ENCODE data around the gene OSBPL6. TPM values are rescaled to one million over a fixed set of nuclear protein-coding genes. Genes with fewer than 3 reads are reported as not detected.
"Not testable (repeated sequence)": the region's sequence is repeated elsewhere in the genome, so short reads cannot be mapped to it uniquely, and the experiment has no call there.

Gene OSBPL6
- under 1 TPM; 0.22 to 0.48 (median 0.43) TPM for polyA plus RNA-seq

- WGBS, 3 donors: 0 to 1% (median 0%) methylated on average over 46 to 89 of the region's 90 CpGs
- no peak within 1 kb of the TSS for H3K27ac ChIP-seq (ENCODE audit: low read depth, low read length)
Observed at GRCh38 chr2:178193823-178194599, at the start of gene OSBPL6. OSBPL6 (plus strand) TSS chr2:178194512; CDS start chr2:178306185, 111,673 bp downstream.

- H3K27ac ChIP-seq (ENCODE audit: low read depth, low read length): no peak overlapping the region
- WGBS, 3 donors: 13 to 48% (median 27%) methylated on average over 3 of the region's 3 CpGs
Observed at GRCh38 chr2:178152033-178152432, 42.3 kb upstream of the OSBPL6 start.

- 49 to 88% (median 83%) methylated on average over 4 of the region's 4 CpGs for WGBS, 3 donors
- H3K27ac ChIP-seq (ENCODE audit: low read depth, low read length): no peak overlapping the region
Observed at GRCh38 chr2:178152542-178152941, 41.8 kb upstream of the OSBPL6 start.

- no peak overlapping the region for H3K27ac ChIP-seq (ENCODE audit: low read depth, low read length)
- 0 to 44% (median 0%) methylated on average over 1 of the region's 1 CpG for WGBS, 3 donors
Observed at GRCh38 chr2:178152977-178153376, 41.3 kb upstream of the OSBPL6 start.

- WGBS, 3 donors: 50 to 91% (median 70%) methylated on average over 1 of the region's 1 CpG
- H3K27ac ChIP-seq (ENCODE audit: low read depth, low read length): not testable (repeated sequence)
Observed at GRCh38 chr2:178153878-178154277, 40.4 kb upstream of the OSBPL6 start.

- H3K27ac ChIP-seq (ENCODE audit: low read depth, low read length): no peak overlapping the region
- WGBS, 3 donors: 93 to 95% (median 95%) methylated on average over 1 of the region's 1 CpG
Observed at GRCh38 chr2:178155524-178155923, 38.8 kb upstream of the OSBPL6 start.

GRCh38 chr2:178157574-178157973 lies 36.7 kb upstream of the OSBPL6 start:
- H3K27ac ChIP-seq (ENCODE audit: low read depth, low read length): no peak overlapping the region

GRCh38 chr2:178159966-178160365 lies 34.3 kb upstream of the OSBPL6 start:
- WGBS, 3 donors: 85 to 90% (median 85%) methylated on average over 1 of the region's 1 CpG
- H3K27ac ChIP-seq (ENCODE audit: low read depth, low read length): no peak overlapping the region

More at GRCh38 chr2:178157574-178157973, 36.7 kb upstream of the OSBPL6 start:
- WGBS, 3 donors: 88 to 92% (median 92%) methylated on average over 5 of the region's 5 CpGs

- H3K27ac ChIP-seq (ENCODE audit: low read depth, low read length): no peak overlapping the region
- 89 to 100% (median 100%) methylated on average over 1 of the region's 1 CpG for WGBS, 3 donors
Observed at GRCh38 chr2:178160601-178161000, 33.7 kb upstream of the OSBPL6 start.

- 56 to 69% (median 61%) methylated on average over 4 of the region's 4 CpGs for WGBS, 3 donors
- H3K27ac ChIP-seq (ENCODE audit: low read depth, low read length): no peak overlapping the region
Observed at GRCh38 chr2:178163395-178163794, 30.9 kb upstream of the OSBPL6 start.

GRCh38 chr2:178163911-178164310 lies 30.4 kb upstream of the OSBPL6 start:
- WGBS, 3 donors: 0 to 57% (median 40%) methylated on average over 1 of the region's 1 CpG
- no peak overlapping the region for H3K27ac ChIP-seq (ENCODE audit: low read depth, low read length)

GRCh38 chr2:178173657-178174056 lies 20.7 kb upstream of the OSBPL6 start:
- WGBS, 3 donors: 95 to 98% (median 97%) methylated on average over 1 of the region's 1 CpG
- no peak overlapping the region for H3K27ac ChIP-seq (ENCODE audit: low read depth, low read length)

GRCh38 chr2:178177066-178177679 lies 17.1 kb upstream of the OSBPL6 start:
- no peak overlapping the region for H3K27ac ChIP-seq (ENCODE audit: low read depth, low read length)
- WGBS, 3 donors: 74 to 94% (median 83%) methylated on average over 1 of the region's 1 CpG

- WGBS, 3 donors: 88 to 95% (median 91%) methylated on average over 2 of the region's 2 CpGs
- not testable (repeated sequence) for H3K27ac ChIP-seq (ENCODE audit: low read depth, low read length)
Observed at GRCh38 chr2:178180648-178181047, 13.7 kb upstream of the OSBPL6 start.

GRCh38 chr2:178187861-178188260 lies 6.5 kb upstream of the OSBPL6 start:
- no peak overlapping the region for H3K27ac ChIP-seq (ENCODE audit: low read depth, low read length)
- WGBS, 3 donors: 80 to 86% (median 82%) methylated on average over 4 of the region's 4 CpGs

GRCh38 chr2:178188466-178188865 lies 5.8 kb upstream of the OSBPL6 start:
- 91 to 94% (median 94%) methylated on average over 2 of the region's 2 CpGs for WGBS, 3 donors
- no peak overlapping the region for H3K27ac ChIP-seq (ENCODE audit: low read depth, low read length)

GRCh38 chr2:178191004-178191508 lies 3.3 kb upstream of the OSBPL6 start:
- WGBS, 3 donors: 45 to 50% (median 45%) methylated on average over 6 of the region's 6 CpGs
- H3K27ac ChIP-seq (ENCODE audit: low read depth, low read length): no peak overlapping the region

- 89 to 97% (median 94%) methylated on average over 2 of the region's 2 CpGs for WGBS, 3 donors
- no peak overlapping the region for H3K27ac ChIP-seq (ENCODE audit: low read depth, low read length)
Observed at GRCh38 chr2:178191511-178191910, 2.8 kb upstream of the OSBPL6 start.

GRCh38 chr2:178193496-178193822 lies 853 bp upstream of the OSBPL6 start:
- H3K27ac ChIP-seq (ENCODE audit: low read depth, low read length): no peak overlapping the region
- WGBS, 3 donors: 6 to 19% (median 15%) methylated on average over 10 of the region's 10 CpGs
